ENCODE results near the gene MRPL43. TPM values are rescaled to one million over a fixed set of nuclear protein-coding genes. Genes with fewer than 3 reads are reported as not detected.

MRPL43 gene
- polyA plus RNA-seq, 1 experiment, result 123 TPM

- TF ChIP-seq, protein P1, sequence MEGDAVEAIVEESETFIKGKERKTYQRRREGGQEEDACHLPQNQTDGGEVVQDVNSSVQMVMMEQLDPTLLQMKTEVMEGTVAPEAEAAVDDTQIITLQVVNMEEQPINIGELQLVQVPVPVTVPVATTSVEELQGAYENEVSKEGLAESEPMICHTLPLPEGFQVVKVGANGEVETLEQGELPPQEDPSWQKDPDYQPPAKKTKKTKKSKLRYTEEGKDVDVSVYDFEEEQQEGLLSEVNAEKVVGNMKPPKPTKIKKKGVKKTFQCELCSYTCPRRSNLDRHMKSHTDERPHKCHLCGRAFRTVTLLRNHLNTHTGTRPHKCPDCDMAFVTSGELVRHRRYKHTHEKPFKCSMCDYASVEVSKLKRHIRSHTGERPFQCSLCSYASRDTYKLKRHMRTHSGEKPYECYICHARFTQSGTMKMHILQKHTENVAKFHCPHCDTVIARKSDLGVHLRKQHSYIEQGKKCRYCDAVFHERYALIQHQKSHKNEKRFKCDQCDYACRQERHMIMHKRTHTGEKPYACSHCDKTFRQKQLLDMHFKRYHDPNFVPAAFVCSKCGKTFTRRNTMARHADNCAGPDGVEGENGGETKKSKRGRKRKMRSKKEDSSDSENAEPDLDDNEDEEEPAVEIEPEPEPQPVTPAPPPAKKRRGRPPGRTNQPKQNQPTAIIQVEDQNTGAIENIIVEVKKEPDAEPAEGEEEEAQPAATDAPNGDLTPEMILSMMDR (IDR thresholded peaks at IDR 0.05; ENCODE audit: insufficient read depth, low read depth, low read length), result peak; percentile 92
- Histone ChIP-seq H3K36me3 (ENCODE audit: control insufficient read depth, insufficient read depth, low read length) (0 out of 2 replicates have a peak, but pooled peaks cover 2% of the 10 kb centered on the region), H3K4me3 (ENCODE audit: low read depth, low read length) (peak within 1 kb of the TSS; percentile 67), H3K27me3 (ENCODE audit: control insufficient read depth, insufficient read depth, low read length) (no peaks in the 10 kb centered on the region)
- POLR2A ChIA-PET, result no interaction called here
- CTCF ChIA-PET, result interaction anchor here (0.9 to 2.4 kb wide), 12 partner anchors 12 to 47 kb away, joined by 3 to 12 read pairs (median 4); no protein-coding TSS in a partner anchor
- no peak for DNase-seq (ENCODE audit: low read depth)
Observed at GRCh38 chr10:100969187-100970075, 17.9 kb downstream of the MRPL43 start, which contains the start of gene SEMA4G. SEMA4G (plus strand) TSS chr10:100969504; CDS start chr10:100972913, 3,409 bp downstream.

DNA sequence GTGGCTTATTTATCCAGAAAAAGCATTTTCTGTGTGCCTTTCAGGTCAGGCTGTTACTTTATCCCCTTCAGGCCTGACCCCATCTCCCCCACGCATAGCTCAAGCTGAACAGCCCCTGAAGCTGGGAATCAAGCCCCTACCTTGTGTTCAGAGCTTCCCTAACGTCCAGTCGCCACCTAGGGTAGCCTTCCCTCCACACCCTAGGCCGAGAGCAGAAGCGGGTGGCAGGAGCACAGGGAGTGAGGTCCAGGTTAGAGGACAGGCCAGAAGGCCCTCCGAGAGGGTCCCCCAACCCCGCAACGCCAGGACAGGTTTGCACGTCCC, 18.5 kb downstream of the MRPL43 start:
- no peak for DNase-seq (ENCODE audit: low read depth)
- ChIA-PET CTCF (interaction anchor here (0.6 to 2.4 kb wide), 14 partner anchors 11 to 1466 kb away, joined by 3 to 12 read pairs (median 4); no protein-coding TSS in a partner anchor), POLR2A (no interaction called here)
- Histone ChIP-seq H3K4me3 (ENCODE audit: low read depth, low read length) (peak overlapping the region; percentile 67), H3K27me3 (ENCODE audit: control insufficient read depth, insufficient read depth, low read length) (no peaks in the 10 kb centered on the region), H3K36me3 (ENCODE audit: control insufficient read depth, insufficient read depth, low read length) (0 out of 2 replicates have a peak, but pooled peaks cover 2% of the 10 kb centered on the region)
- TF ChIP-seq, protein P1 (IDR thresholded peaks at IDR 0.05; ENCODE audit: insufficient read depth, low read depth, low read length), result no peak

DNA sequence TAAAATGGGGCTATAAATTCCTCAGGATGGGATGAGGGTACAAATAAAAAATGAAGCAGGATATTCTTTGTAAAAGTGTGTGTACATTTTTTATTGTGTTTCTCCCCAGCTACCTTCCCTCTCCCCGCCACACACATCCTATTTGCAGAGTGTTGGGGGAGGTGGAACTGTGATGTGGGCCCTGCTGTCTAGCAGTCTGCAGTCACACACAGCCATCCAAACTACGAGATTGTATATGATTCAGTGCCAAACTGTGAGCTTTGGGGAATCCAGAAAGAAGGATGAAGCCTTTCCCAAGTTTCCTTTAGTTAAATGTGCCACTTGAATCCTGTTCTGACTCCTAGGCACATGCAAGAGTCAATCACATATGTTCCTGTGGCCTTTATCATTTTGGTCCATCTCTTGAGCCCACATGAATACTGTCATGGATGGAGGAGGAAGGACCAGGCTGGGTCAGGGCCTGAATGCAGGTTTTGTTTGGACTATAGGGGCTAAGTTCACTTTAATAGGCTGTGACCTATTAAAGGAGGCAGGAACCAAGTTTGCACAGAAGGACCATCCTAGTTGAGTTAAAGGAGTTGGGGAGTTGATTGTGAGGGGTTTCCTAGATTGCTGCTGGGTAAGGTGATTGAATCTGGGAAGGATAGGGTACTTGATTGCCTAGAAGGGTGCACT, 19.1 kb downstream of the MRPL43 start:
- Histone ChIP-seq H3K4me3 (ENCODE audit: low read depth, low read length) (no peak overlapping the region; the same call in 1 of the 2 replicates), H3K36me3 (ENCODE audit: control insufficient read depth, insufficient read depth, low read length) (0 out of 2 replicates have a peak, but pooled peaks cover 2% of the 10 kb centered on the region), H3K27me3 (ENCODE audit: control insufficient read depth, insufficient read depth, low read length) (no peaks in the 10 kb centered on the region)
- POLR2A ChIA-PET, result no interaction called here
- no peak for DNase-seq (ENCODE audit: low read depth)
- CTCF ChIA-PET, result interaction anchor here (0.6 to 4.2 kb wide), 13 partner anchors 11 to 1467 kb away, joined by 3 to 22 read pairs (median 4); no protein-coding TSS in a partner anchor
- TF ChIP-seq, protein P1 (IDR thresholded peaks at IDR 0.05; ENCODE audit: insufficient read depth, low read depth, low read length), result no peak

- TF ChIP-seq, protein P1 (IDR thresholded peaks at IDR 0.05; ENCODE audit: insufficient read depth, low read depth, low read length), result no peak
- H3K36me3 ChIP-seq (ENCODE audit: control insufficient read depth, insufficient read depth, low read length), result 0 out of 2 replicates have a peak, but pooled peaks cover 2% of the 10 kb centered on the region
- no peaks in the 10 kb centered on the region for H3K27me3 ChIP-seq (ENCODE audit: control insufficient read depth, insufficient read depth, low read length)
- DNase-seq (ENCODE audit: low read depth), result no peak
- ChIA-PET POLR2A (no interaction called here), CTCF (interaction anchor here (1.0 to 4.2 kb wide), 4 partner anchors 20 to 48 kb away, joined by 3 to 22 read pairs (median 6); no protein-coding TSS in a partner anchor)
- no peak overlapping the region for H3K4me3 ChIP-seq (ENCODE audit: low read depth, low read length)
Observed at GRCh38 chr10:100967332-100967731, 20.0 kb downstream of the MRPL43 start.

DNA sequence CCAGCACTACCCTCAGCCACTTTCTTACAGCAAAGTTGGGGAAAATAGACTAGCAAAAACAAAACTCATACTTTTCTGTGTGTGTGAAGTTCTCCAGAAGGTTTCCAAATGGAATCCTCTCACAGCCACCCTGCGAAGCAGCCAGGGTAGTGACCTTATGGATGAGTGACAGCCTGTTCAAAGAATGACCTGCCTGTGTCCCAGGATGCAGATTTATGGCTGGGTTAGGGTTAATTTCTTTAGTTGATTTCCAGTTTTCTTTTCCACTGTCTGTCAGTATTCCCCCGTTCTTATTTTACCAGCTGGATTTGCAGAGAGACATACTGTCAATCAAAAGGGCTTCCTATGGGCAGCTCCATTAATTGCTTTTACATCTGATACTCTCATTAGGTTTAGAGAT, 20.4 kb downstream of the MRPL43 start:
- H3K4me3 ChIP-seq (ENCODE audit: low read depth, low read length), result no peak overlapping the region
- ChIA-PET CTCF (interaction anchor here (1.0 to 4.2 kb wide), 4 partner anchors 19 to 48 kb away, joined by 3 to 22 read pairs (median 6); no protein-coding TSS in a partner anchor), POLR2A (no interaction called here)
- DNase-seq (ENCODE audit: low read depth), result no peak
- H3K27me3 ChIP-seq (ENCODE audit: control insufficient read depth, insufficient read depth, low read length), result no peaks in the 10 kb centered on the region
- 0 out of 2 replicates have a peak, but pooled peaks cover 2% of the 10 kb centered on the region for H3K36me3 ChIP-seq (ENCODE audit: control insufficient read depth, insufficient read depth, low read length)
- TF ChIP-seq, protein P1 (IDR thresholded peaks at IDR 0.05; ENCODE audit: insufficient read depth, low read depth, low read length), result no peak
